GM21367 (cell line): ENCODE data around the gene DUSP2.

Experiments used
- ATAC-seq: cut with Tn5 transposase; IDR thresholded peaks from one replicate; pipeline ENCODE4 v1.9.1; 2021; ENCODE audit not compliant: unreplicated experiment

Gene DUSP2

GRCh38 chr2:96145036-96145847 is at the start of gene DUSP2:
DUSP2 (minus strand) TSS chr2:96145440; CDS start chr2:96145354, 86 bp downstream.
- peak; percentile 38 for ATAC-seq

GRCh38 chr2:96191937-96192670 is 46.9 kb upstream of the DUSP2 start:
- no peak for ATAC-seq

- no peak for ATAC-seq
Observed at GRCh38 chr2:96188821-96189526, 43.7 kb upstream of the DUSP2 start.

- no peak for ATAC-seq
Observed at GRCh38 chr2:96186562-96186961, 41.3 kb upstream of the DUSP2 start.

- ATAC-seq: no peak
Observed at GRCh38 chr2:96185516-96185915, 40.3 kb upstream of the DUSP2 start.

- no peak for ATAC-seq
Observed at GRCh38 chr2:96184989-96185388, 39.7 kb upstream of the DUSP2 start.

- no peak for ATAC-seq
Observed at GRCh38 chr2:96184188-96184587, 38.9 kb upstream of the DUSP2 start.

- ATAC-seq: no peak
Observed at GRCh38 chr2:96181529-96181928, 36.3 kb upstream of the DUSP2 start.

GRCh38 chr2:96180521-96180920 is 35.3 kb upstream of the DUSP2 start:
- ATAC-seq: no peak

- no peak for ATAC-seq
Observed at GRCh38 chr2:96180002-96180401, 34.8 kb upstream of the DUSP2 start.

GRCh38 chr2:96176661-96177060 is 31.4 kb upstream of the DUSP2 start:
- no peak for ATAC-seq

- ATAC-seq: no peak
Observed at GRCh38 chr2:96175951-96176350, 30.7 kb upstream of the DUSP2 start.

- ATAC-seq: no peak
Observed at GRCh38 chr2:96174251-96175144, 29.3 kb upstream of the DUSP2 start.

GRCh38 chr2:96171831-96172230 is 26.6 kb upstream of the DUSP2 start:
- no peak for ATAC-seq

- ATAC-seq: no peak
Observed at GRCh38 chr2:96170626-96171025, 25.4 kb upstream of the DUSP2 start.

- no peak for ATAC-seq
Observed at GRCh38 chr2:96169868-96170507, 24.7 kb upstream of the DUSP2 start.

GRCh38 chr2:96167407-96168013 is 22.3 kb upstream of the DUSP2 start:
- ATAC-seq: no peak

- peak; percentile 74 for ATAC-seq
Observed at GRCh38 chr2:96164459-96165184, 19.4 kb upstream of the DUSP2 start.

- ATAC-seq: peak; percentile 46
Observed at GRCh38 chr2:96163768-96164429, 18.7 kb upstream of the DUSP2 start.
